CD4-positive, CD25-positive, alpha-beta regulatory T cell (primary cell): ENCODE measurements around the gene ABTB2. TPM values are rescaled to one million over a fixed set of nuclear protein-coding genes. Genes with fewer than 3 reads are reported as not detected.
A peak's percentile ranks its signal among the peaks of the same experiment; 100 is the strongest.

Experiments used
- ATAC-seq, 2 donors: fragments of 150-1000 bp; cut with Tn5 transposase; one replicate each; pipeline ENCODE4 v1.10.0; 2021; ENCODE audit warnings: low read depth in 2 of 2, moderate number of reproducible peaks in 2 of 2, moderate library complexity in 1 of 2
- DNase-seq, 3 donors: peaks; one replicate each; pipeline versions ENCODE4 v3.0.0 to v3.0.0-alpha.2; 2012 to 2022; ENCODE audit warnings: mixed read lengths in 1 of 3
- H3K27ac ChIP-seq: one replicate; pipeline ENCODE4 v1.7.0; 2013; ENCODE audit warnings: mild to moderate bottlenecking, low read length; ENCODE audit not compliant: insufficient read depth, poor library complexity, severe bottlenecking
- H3K27me3 ChIP-seq: one replicate; pipeline ENCODE4 v1.7.0; 2013; ENCODE audit warnings: low read length; ENCODE audit not compliant: control insufficient read depth, insufficient read depth
- H3K36me3 ChIP-seq: one replicate; pipeline ENCODE4 v1.7.0; 2013; ENCODE audit warnings: mild to moderate bottlenecking, low read length, moderate library complexity; ENCODE audit not compliant: control insufficient read depth, insufficient read depth
- H3K4me1 ChIP-seq: 2 replicates; pipeline ENCODE4 v1.7.0; 2013; ENCODE audit warnings: mild to moderate bottlenecking, low read length; ENCODE audit not compliant: insufficient read depth, control insufficient read depth, poor library complexity, severe bottlenecking
- H3K4me3 ChIP-seq: one replicate; pipeline ENCODE4 v1.7.0; 2013; ENCODE audit warnings: low read depth, mild to moderate bottlenecking, low read length, moderate library complexity
- H3K9me3 ChIP-seq, 2 experiments: 1 replicate in 1 of 2; 2 replicates in 1 of 2; pipeline ENCODE4 v1.7.0; 2013; ENCODE audit warnings: low read length in 2 of 2, mild to moderate bottlenecking in 1 of 2, moderate library complexity in 1 of 2; ENCODE audit not compliant: control insufficient read depth in 2 of 2
- H3K27ac Mint-ChIP-seq, 3 donors: one replicate each; pipeline ENCODE4 v1.8.0; 2020 to 2022; ENCODE audit warnings: mild to moderate bottlenecking in 3 of 3, mixed read lengths in 3 of 3, moderate library complexity in 2 of 3
- H3K27me3 Mint-ChIP-seq: one replicate; pipeline ENCODE4 v1.8.0; 2022; ENCODE audit warnings: mild to moderate bottlenecking, mixed read lengths
- H3K36me3 Mint-ChIP-seq: one replicate; pipeline ENCODE4 v1.8.0; 2020; ENCODE audit warnings: mixed read lengths
- H3K4me1 Mint-ChIP-seq, 4 donors: one replicate each; pipeline ENCODE4 v1.8.0; 2020 to 2022; ENCODE audit warnings: mixed read lengths in 4 of 4, mild to moderate bottlenecking in 1 of 4
- H3K4me3 Mint-ChIP-seq, 4 donors: one replicate each; pipeline ENCODE4 v1.8.0; 2020 to 2022; ENCODE audit warnings: mild to moderate bottlenecking in 4 of 4, mixed read lengths in 4 of 4, moderate library complexity in 3 of 4
- H3K9me3 Mint-ChIP-seq, 7 donors: one replicate each; pipeline ENCODE4 v1.8.0; 2020 to 2022; ENCODE audit warnings: mixed read lengths in 7 of 7, mild to moderate bottlenecking in 3 of 7, moderate library complexity in 2 of 7
- polyA plus RNA-seq, 4 donors: library from polyadenylated mRNA; unstranded; fragments of 300-500 nt; fragmentation: Illumina TruSeq; gene quantifications; one replicate each; pipeline ENCODE4 v1.2.3, GENCODE V29; 2021
- total RNA-seq: library from RNA; stranded (reverse); gene quantifications from one replicate; pipeline ENCODE4 v1.2.3, GENCODE V29; 2022

The ABTB2 gene
- total and polyA plus RNA-seq, 5 donors from 2014 or later, result 0.12 to 0.89 (median 0.13) TPM; not detected in 2

GRCh38 chr11:34104680-34105078 is 253.1 kb downstream of the ABTB2 start:
- peaks cover 29% of the 10 kb centered on the region for H3K36me3 ChIP-seq
- Mint-ChIP-seq H3K27ac (peak overlapping the region; percentile 99 to 100 (median 99)), H3K36me3 (peaks cover 4% of the 10 kb centered on the region), H3K27me3 (peaks cover 6% of the 10 kb centered on the region), H3K4me1 (peaks cover 28 to 57% (median 32%) of the 10 kb centered on the region in 4 donors), H3K9me3 (no peaks in the 10 kb centered on the region), H3K4me3 (peak overlapping the region; percentile 93 to 98 (median 96))
- DNase-seq (no peak), ATAC-seq (no peak)
- H3K27me3 ChIP-seq, result no peaks in the 10 kb centered on the region
- peak overlapping the region; percentile 90 for H3K4me3 ChIP-seq
- no peaks in the 10 kb centered on the region for H3K9me3 ChIP-seq
- H3K27ac ChIP-seq, result peak overlapping the region; percentile 92
- peaks cover 32% of the 10 kb centered on the region for H3K4me1 ChIP-seq

Other genes with a start within 250 kb of the ABTB2 start
- 26.8 TPM for gene CAT, start 80.9 kb upstream of the ABTB2 start, total RNA-seq
- 100 to 1,000 TPM in 2 of 4 donors, 10 to 100 TPM in 2; 90.3 to 119 (median 96.5) TPM for gene CAT, start 80.9 kb upstream of the ABTB2 start, polyA plus RNA-seq
- gene ELF5, start 155.8 kb upstream of the ABTB2 start, total RNA-seq, result not detected
- not detected for gene ELF5, start 155.8 kb upstream of the ABTB2 start, polyA plus RNA-seq